Left ventricle myocardium inferior (tissue), 1 donor: ENCODE data around the gene TSACC. TPM values are rescaled to one million over a fixed set of nuclear protein-coding genes. Genes with fewer than 3 reads are reported as not detected.

Source experiments
- DNase-seq: peaks from one replicate; pipeline ENCODE4 v3.0.0-alpha.2; 2020
- H3K27ac ChIP-seq: fragments of 200-600 bp; replicated peaks from 2 replicates; pipeline ENCODE4 v1.8.0; 2021
- H3K27me3 ChIP-seq: fragments of 200-600 bp; 2 replicates; pipeline ENCODE4 v1.8.0; 2021; ENCODE audit warnings: low read depth
- H3K36me3 ChIP-seq: fragments of 200-600 bp; 2 replicates; pipeline ENCODE4 v1.8.0; 2021
- H3K4me1 ChIP-seq: fragments of 200-600 bp; 2 replicates; pipeline ENCODE4 v1.8.0; 2021
- H3K4me3 ChIP-seq: fragments of 200-600 bp; 2 replicates; pipeline ENCODE4 v1.8.0; 2021; ENCODE audit warnings: mild to moderate bottlenecking, moderate library complexity
- H3K9me3 ChIP-seq: fragments of 200-600 bp; replicated peaks from 2 replicates; pipeline ENCODE4 v1.8.0; 2021
- CTCF ChIP-seq: fragments of 200-600 bp; IDR thresholded peaks from 2 replicates; pipeline ENCODE4 v1.8.0; 2021; ENCODE audit warnings: antibody characterized with exemption, mild to moderate bottlenecking, borderline replicate concordance
- intact Hi-C: fragments of 100-400 bp; cut with micrococcal nuclease; formaldehyde crosslinking; loops from one replicate; pipeline ENCODE4 v1.11.0; 2022
- total RNA-seq: library from RNA; stranded (reverse); fragmentation: NEBNext Ultra II Directional; extraction: Animal tissue kit (Norgen Biotek cat#: 25700); gene quantifications from one replicate; pipeline ENCODE4 v1.2.1, GENCODE V29; 2021
- donor health status: DM: no; HTN: yes; CAD: no; lungs with severe emphysema.

Gene TSACC
- total RNA-seq, 1 donor from 2014 or later = 0.58 TPM

- no peak for TF ChIP-seq CTCF
- no peak for DNase-seq
- Histone ChIP-seq H3K27me3 (peaks cover 39% of the 10 kb centered on the region), H3K27ac (no peak overlapping the region), H3K4me3 (no peak overlapping the region), H3K9me3 (no peaks in the 10 kb centered on the region), H3K4me1 (peaks cover 8% of the 10 kb centered on the region), H3K36me3 (no peaks in the 10 kb centered on the region)
- intact Hi-C loops = loop anchor here (5.0 kb wide), 2 partner anchors 43 to 63 kb away; no protein-coding TSS in a partner anchor
Measured at GRCh38 chr1:156384658-156385057, 46.3 kb downstream of the TSACC start.

GRCh38 chr1:156385534-156386031, 47.3 kb downstream of the TSACC start:
- peak; percentile 41 for DNase-seq
- no peaks in the 10 kb centered on the region for H3K9me3 ChIP-seq
- intact Hi-C loops = loop anchor here (5.0 kb wide), 1 partner anchor 42 kb away; no protein-coding TSS in a partner anchor

GRCh38 chr1:156386134-156386901, 48.0 kb downstream of the TSACC start:
- intact Hi-C loops = loop anchor here (5.0 kb wide), 1 partner anchor 41 kb away; no protein-coding TSS in a partner anchor
- no peaks in the 10 kb centered on the region for H3K36me3 ChIP-seq
- no peak for TF ChIP-seq CTCF
- H3K9me3 ChIP-seq = no peaks in the 10 kb centered on the region
- H3K27ac ChIP-seq = no peak overlapping the region
- DNase-seq = no peak
- peaks cover 56% of the 10 kb centered on the region for H3K27me3 ChIP-seq
- H3K4me1 ChIP-seq = peaks cover 8% of the 10 kb centered on the region
- no peak overlapping the region for H3K4me3 ChIP-seq

More at GRCh38 chr1:156385534-156386031, 47.3 kb downstream of the TSACC start:
- peak; percentile 86 for TF ChIP-seq CTCF
- Histone ChIP-seq H3K4me3 (no peak overlapping the region), H3K27me3 (peaks cover 49% of the 10 kb centered on the region), H3K36me3 (no peaks in the 10 kb centered on the region), H3K4me1 (peaks cover 8% of the 10 kb centered on the region), H3K27ac (no peak overlapping the region)

GRCh38 chr1:156386949-156387869, 48.9 kb downstream of the TSACC start:
- no peaks in the 10 kb centered on the region for H3K36me3 ChIP-seq
- no peak for TF ChIP-seq CTCF
- no peak overlapping the region for H3K4me3 ChIP-seq
- intact Hi-C loops = loop anchor here (5.0 kb wide), 1 partner anchor 40 kb away; no protein-coding TSS in a partner anchor
- H3K4me1 ChIP-seq = peaks cover 8% of the 10 kb centered on the region
- no peaks in the 10 kb centered on the region for H3K9me3 ChIP-seq
- no peak overlapping the region for H3K27ac ChIP-seq
- no peak for DNase-seq
- peaks cover 65% of the 10 kb centered on the region for H3K27me3 ChIP-seq

GRCh38 chr1:156387870-156388173, 49.5 kb downstream of the TSACC start:
- H3K27me3 ChIP-seq = peaks cover 71% of the 10 kb centered on the region
- peak overlapping the region; percentile 47 for H3K4me3 ChIP-seq
- DNase-seq = no peak
- intact Hi-C loops = loop anchor here (5.0 kb wide), 1 partner anchor 39 kb away; no protein-coding TSS in a partner anchor
- TF ChIP-seq CTCF = no peak
- H3K36me3 ChIP-seq = no peaks in the 10 kb centered on the region
- peaks cover 8% of the 10 kb centered on the region for H3K4me1 ChIP-seq
- H3K27ac ChIP-seq = no peak overlapping the region
- no peaks in the 10 kb centered on the region for H3K9me3 ChIP-seq
